Measurements from ENCODE around the gene SLC8B1.

DNA sequence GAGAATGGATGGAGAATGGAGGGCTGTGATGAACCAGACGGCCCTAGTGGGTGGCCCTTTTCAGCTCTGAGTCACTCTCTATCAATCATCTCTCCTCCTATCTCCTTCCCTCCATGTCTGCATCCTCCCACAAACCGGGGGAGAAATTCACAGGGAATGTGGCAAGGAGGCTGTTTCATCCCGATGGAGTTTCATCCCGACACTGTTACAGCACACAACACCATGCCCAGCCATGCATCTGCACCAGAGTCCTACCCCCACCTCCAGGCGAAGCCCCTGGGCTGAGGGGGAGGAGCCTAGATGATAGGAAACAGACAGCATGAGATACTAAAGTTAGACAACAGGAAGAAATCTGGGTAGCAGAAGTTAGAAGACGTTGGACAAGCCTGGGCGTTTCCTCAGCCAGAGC, 20.8 kb downstream of the SLC8B1 start:
- TF ChIP-seq GATA3 (IDR thresholded peaks at IDR 0.05; ENCODE audit: low read depth, low read length) (no peak), GATA2 (IDR thresholded peaks at IDR 0.05; ENCODE audit: low read depth, low read length) (no peak)
